GM23338 (cell line): ENCODE measurements around the gene TNK2. TPM values are rescaled to one million over a fixed set of nuclear protein-coding genes. Genes with fewer than 3 reads are reported as not detected.

Source experiments
- ATAC-seq: fragments of 200-7000 bp; cut with Tn5 transposase; 3 replicates; pipeline ENCODE4 v1.9.1; 2020
- DNase-seq: peaks from one replicate; pipeline ENCODE4 v3.0.0-alpha.2; 2015; ENCODE audit warnings: low spot score
- H2AFZ ChIP-seq: fragments of 200-600 bp; sonication (generic); 2 replicates; pipeline ENCODE4 v1.8.0; 2016; ENCODE audit warnings: antibody characterized with exemption, mild to moderate bottlenecking, moderate library complexity
- H3F3A ChIP-seq: fragments of 200-600 bp; sonication (generic); replicated peaks from 2 replicates; pipeline ENCODE4 v1.8.0; 2017; ENCODE audit warnings: antibody characterized with exemption, mixed run types, low read depth
- H3K27ac ChIP-seq: fragments of 200-600 bp; sonication (generic); 2 replicates; pipeline ENCODE4 v1.6.1; 2016; ENCODE audit warnings: low read depth
- H3K27me3 ChIP-seq: fragments of 200-600 bp; sonication (generic); 2 replicates; pipeline ENCODE4 v1.8.0; 2016; ENCODE audit warnings: mild to moderate bottlenecking, mixed run types, moderate library complexity; ENCODE audit not compliant: insufficient read depth
- H3K36me3 ChIP-seq: fragments of 200-600 bp; sonication (generic); 2 replicates; pipeline ENCODE4 v1.8.0; 2016; ENCODE audit warnings: mild to moderate bottlenecking; ENCODE audit not compliant: insufficient read depth
- H3K4me1 ChIP-seq: fragments of 200-600 bp; sonication (generic); 2 replicates; pipeline ENCODE4 v1.8.0; 2016; ENCODE audit warnings: mild to moderate bottlenecking, moderate library complexity; ENCODE audit not compliant: insufficient read depth
- H3K4me2 ChIP-seq: fragments of 200-600 bp; sonication (generic); 2 replicates; pipeline ENCODE4 v1.7.1; 2017; ENCODE audit warnings: mixed run types
- H3K4me3 ChIP-seq: fragments of 200-600 bp; sonication (generic); 2 replicates; pipeline ENCODE4 v1.6.1; 2016; ENCODE audit warnings: mixed run types
- H3K79me2 ChIP-seq: fragments of 200-600 bp; sonication (generic); replicated peaks from 2 replicates; pipeline ENCODE4 v1.8.0; 2017; ENCODE audit warnings: mild to moderate bottlenecking; ENCODE audit not compliant: insufficient read depth
- H3K9me2 ChIP-seq: fragments of 200-600 bp; sonication (generic); 2 replicates; pipeline ENCODE4 v1.8.0; 2017; ENCODE audit not compliant: insufficient read depth
- H4K20me1 ChIP-seq: fragments of 200-600 bp; sonication (generic); replicated peaks from 2 replicates; pipeline ENCODE4 v1.8.0; 2017; ENCODE audit warnings: mild to moderate bottlenecking; ENCODE audit not compliant: insufficient read depth
- H3K27ac Mint-ChIP-seq: 2 replicates; pipeline ENCODE4 v1.8.0; 2020; ENCODE audit warnings: inconsistent platforms, mild to moderate bottlenecking, moderate library complexity, mixed read lengths
- H3K27me3 Mint-ChIP-seq: 3 replicates; pipeline ENCODE4 v1.8.0; 2022; ENCODE audit warnings: low read depth, mild to moderate bottlenecking, moderate library complexity, mixed read lengths, inconsistent platforms; ENCODE audit not compliant: insufficient read depth, poor library complexity
- H3K36me3 Mint-ChIP-seq: 3 replicates; pipeline ENCODE4 v1.8.0; 2021; ENCODE audit warnings: low read depth, mild to moderate bottlenecking, inconsistent platforms, moderate library complexity, mixed read lengths
- H3K4me1 Mint-ChIP-seq: 3 replicates; pipeline ENCODE4 v1.8.0; 2020; ENCODE audit warnings: mild to moderate bottlenecking, inconsistent platforms, mixed read lengths
- H3K4me3 Mint-ChIP-seq: 3 replicates; pipeline ENCODE4 v1.8.0; 2021; ENCODE audit warnings: moderate library complexity, mild to moderate bottlenecking, inconsistent platforms, mixed read lengths
- H3K9me3 Mint-ChIP-seq: 3 replicates; pipeline ENCODE4 v1.8.0; 2020; ENCODE audit warnings: moderate library complexity, mild to moderate bottlenecking, inconsistent platforms, mixed read lengths
- CREB1 ChIP-seq: fragments of 250-450 bp; sonication (Bioruptor Pico); IDR thresholded peaks from 2 replicates; pipeline ENCODE4 v1.5.0; 2020; ENCODE audit warnings: low read depth, mild to moderate bottlenecking, moderate library complexity
- CTCF ChIP-seq, 2 experiments: fragments of 200-600 bp in 1 of 2; sonication (generic) in 1 of 2; conservative IDR thresholded peaks; 2 replicates each; pipeline versions ENCODE4 v1.5.1 to v1.6.1; 2016 to 2017; ENCODE audit warnings: antibody characterized with exemption in 2 of 2, low read depth in 2 of 2, mild to moderate bottlenecking in 2 of 2, moderate library complexity in 1 of 2
- ETS1 ChIP-seq: IDR thresholded peaks from 2 replicates; pipeline ENCODE4 v1.6.1; 2016; ENCODE audit warnings: antibody characterized with exemption
- EZH2 ChIP-seq: fragments of 200-600 bp; sonication (generic); IDR thresholded peaks from one replicate; pipeline ENCODE4 v1.8.0; 2017; ENCODE audit warnings: antibody characterized with exemption, mild to moderate bottlenecking, low read depth; ENCODE audit not compliant: unreplicated experiment
- EZH2phosphoT487 ChIP-seq: fragments of 200-600 bp; sonication (generic); IDR thresholded peaks from one replicate; pipeline ENCODE4 v1.8.1; 2018; ENCODE audit warnings: antibody characterized with exemption; ENCODE audit not compliant: unreplicated experiment
- JUNB ChIP-seq: IDR thresholded peaks from one replicate; pipeline ENCODE4 v1.6.1; 2016; ENCODE audit warnings: antibody characterized with exemption; ENCODE audit not compliant: unreplicated experiment
- NANOG ChIP-seq: IDR thresholded peaks from 2 replicates; pipeline ENCODE4 v1.6.1; 2016; ENCODE audit warnings: antibody characterized with exemption, borderline replicate concordance
- POLR2AphosphoS5 ChIP-seq: IDR thresholded peaks from 2 replicates; pipeline ENCODE4 v1.6.1; 2016; ENCODE audit warnings: antibody characterized with exemption, low read depth
- REST ChIP-seq: IDR thresholded peaks from one replicate; pipeline ENCODE4 v1.6.1; 2018; ENCODE audit warnings: antibody characterized with exemption; ENCODE audit not compliant: unreplicated experiment
- STAT1 ChIP-seq: IDR thresholded peaks from one replicate; pipeline ENCODE4 v1.6.1; 2016; ENCODE audit warnings: antibody characterized with exemption; ENCODE audit not compliant: unreplicated experiment
- ZNF114 ChIP-seq: fragments of 250-450 bp; sonication (Bioruptor Pico); IDR thresholded peaks from 2 replicates; pipeline ENCODE4 v1.5.0; 2020; ENCODE audit warnings: mild to moderate bottlenecking, moderate library complexity
- ZNF331 ChIP-seq: fragments of 250-450 bp; sonication (Bioruptor Pico); IDR thresholded peaks from 2 replicates; pipeline ENCODE4 v1.5.0; 2020; ENCODE audit warnings: low read depth, mild to moderate bottlenecking, moderate library complexity
- ZNF462 ChIP-seq: fragments of 250-450 bp; sonication (Bioruptor Pico); IDR thresholded peaks from 2 replicates; pipeline ENCODE4 v1.5.0; 2020; ENCODE audit warnings: mild to moderate bottlenecking, moderate library complexity
- polyA plus RNA-seq: library from polyadenylated mRNA; unstranded; fragments of >200 nt; fragmentation: Nextera tagmentation; extraction: Ambion mirVana; gene quantifications from 2 replicates; pipeline ENCODE4 v1.2.1, GENCODE V29; 2016
- total RNA-seq: library from RNA; depleted of rRNA; stranded (reverse); fragments of >200 nt; shearing (Covaris generic); gene quantifications from 2 replicates; pipeline ENCODE4 v1.2.3, GENCODE V29; 2014

TNK2 gene
- total and polyA plus RNA-seq, 2 experiments from 2014 or later: 10.0 to 22.5 TPM

GRCh38 chr3:195913382-195913781 lies 5.0 kb upstream of the TNK2 start (continued):
- TF ChIP-seq ZNF331 (no peak), JUNB (no peak), ZNF114 (no peak), STAT1 (no peak)

- Histone ChIP-seq H2AFZ (no peak overlapping the region), H3K4me2 (no peak overlapping the region), H3K27ac (no peak overlapping the region), H3K79me2 (peaks cover 14% of the 10 kb centered on the region), H3K4me3 (no peak overlapping the region), H3K9me2 (no peaks in the 10 kb centered on the region), H3K27me3 (peaks cover 5% of the 10 kb centered on the region; the same call in 1 of the 2 replicates), H3K36me3 (no peaks in the 10 kb centered on the region), H3K4me1 (peaks cover 27% of the 10 kb centered on the region), H4K20me1 (peaks cover 11% of the 10 kb centered on the region), H3F3A (peaks cover 17% of the 10 kb centered on the region)
- H3K9me3 Mint-ChIP-seq: no peaks in the 10 kb centered on the region
- peaks cover 32% of the 10 kb centered on the region for H3K27me3 Mint-ChIP-seq
- peak overlapping the region; percentile 86; the same call in 1 of the 2 replicates for H3K27ac Mint-ChIP-seq
- H3K4me3 Mint-ChIP-seq: no peak overlapping the region
- no peaks in the 10 kb centered on the region for H3K36me3 Mint-ChIP-seq
- ATAC-seq (no peak), DNase-seq (no peak)
- peaks cover 34% of the 10 kb centered on the region for H3K4me1 Mint-ChIP-seq
- no peak for TF ChIP-seq EZH2phosphoT487
- TF ChIP-seq STAT1: no peak
- no peak for TF ChIP-seq POLR2AphosphoS5
- no peak for TF ChIP-seq CTCF (conservative IDR thresholded peaks at IDR 0.05; ENCODE audit: low read depth in 2 of 2)
- TF ChIP-seq EZH2: no peak
- no peak for TF ChIP-seq JUNB
- no peak for TF ChIP-seq ETS1
- TF ChIP-seq ZNF114: no peak
- TF ChIP-seq ZNF462 (CRISPR knock-in tag): no peak
- no peak for TF ChIP-seq REST
- no peak for TF ChIP-seq ZNF331
- TF ChIP-seq NANOG: no peak
- TF ChIP-seq CREB1 (CRISPR knock-in tag): no peak
Measured at GRCh38 chr3:195911946-195912270, 3.6 kb upstream of the TNK2 start.
